Nucleus accumbens (tissue), 56 donors: ENCODE data around the gene TMEM234.
A peak's percentile ranks its signal among the peaks of the same experiment; 100 is the strongest.

ENCODE experiments used
- DNase-seq, 56 donors: peaks; one replicate each; lab custom pipeline; 2025; lab: John Stamatoyannopoulos, UW

TMEM234 gene

GRCh38 chr1:32201011-32201855, 20.9 kb downstream of the TMEM234 start:
- DNase-seq = peak in 46 of 56 donors; percentile 15 to 84 (median 49)

- peak in 51 of 56 donors; percentile 21 to 81 (median 49) for DNase-seq
Measured at GRCh38 chr1:32200226-32201010, 21.7 kb downstream of the TMEM234 start, which contains the start of gene CCDC28B. CCDC28B (plus strand) TSS chr1:32200595; CDS start chr1:32201936, 1,341 bp downstream.

GRCh38 chr1:32199717-32200072, 22.5 kb downstream of the TMEM234 start:
- peak in 23 of 56 donors; percentile 4 to 52 (median 28) for DNase-seq

GRCh38 chr1:32199043-32199716, 23.0 kb downstream of the TMEM234 start:
- DNase-seq = no peak

GRCh38 chr1:32198237-32199042, 23.7 kb downstream of the TMEM234 start:
- no peak for DNase-seq

- DNase-seq = no peak
Measured at GRCh38 chr1:32197837-32198236, 24.3 kb downstream of the TMEM234 start.

GRCh38 chr1:32197074-32197473, 25.1 kb downstream of the TMEM234 start:
- DNase-seq = no peak

- no peak for DNase-seq
Measured at GRCh38 chr1:32195972-32196823, 26.0 kb downstream of the TMEM234 start.

GRCh38 chr1:32195531-32195930, 26.6 kb downstream of the TMEM234 start:
- DNase-seq = no peak

GRCh38 chr1:32194984-32195383, 27.2 kb downstream of the TMEM234 start:
- DNase-seq = no peak

GRCh38 chr1:32192220-32192948, 29.8 kb downstream of the TMEM234 start:
- DNase-seq = no peak

- no peak for DNase-seq
Measured at GRCh38 chr1:32187850-32188249, 34.3 kb downstream of the TMEM234 start.

GRCh38 chr1:32186491-32186890, 35.7 kb downstream of the TMEM234 start:
- DNase-seq = no peak

GRCh38 chr1:32186077-32186476, 36.1 kb downstream of the TMEM234 start:
- no peak for DNase-seq

- no peak for DNase-seq
Measured at GRCh38 chr1:32184650-32185049, 37.5 kb downstream of the TMEM234 start.

GRCh38 chr1:32182060-32182459, 40.1 kb downstream of the TMEM234 start:
- no peak for DNase-seq

- DNase-seq = no peak
Measured at GRCh38 chr1:32181563-32181962, 40.6 kb downstream of the TMEM234 start.

- DNase-seq = no peak
Measured at GRCh38 chr1:32181065-32181464, 41.1 kb downstream of the TMEM234 start.
